ENCODE results near the gene KRT13. TPM values are rescaled to one million over a fixed set of nuclear protein-coding genes. Genes with fewer than 3 reads are reported as not detected.

KRT13 gene
- total RNA-seq, 1 donor from 2014 or later, result 5.5 TPM

- DNase-seq, result no peak
- TF ChIP-seq CTCF (IDR thresholded peaks at IDR 0.05), result no peak
- intact Hi-C loops (cut with DNase I), result no loop called here
- no peak for ATAC-seq
- H3K4me1 ChIP-seq, result no peaks in the 10 kb centered on the region
- no peak overlapping the region for H3K27ac ChIP-seq
- H3K36me3 ChIP-seq, result no peaks in the 10 kb centered on the region
- H3K9me3 ChIP-seq, result no peaks in the 10 kb centered on the region
- H3K4me3 ChIP-seq, result no peak overlapping the region
- H3K27me3 ChIP-seq, result no peaks in the 10 kb centered on the region
These were observed 52.3 kb downstream of the KRT13 start for GRCh38 chr17:41453066-41453465.

- Histone ChIP-seq H3K27me3 (no peaks in the 10 kb centered on the region), H3K4me3 (no peak overlapping the region), H3K27ac (no peak overlapping the region), H3K4me1 (no peaks in the 10 kb centered on the region), H3K9me3 (no peaks in the 10 kb centered on the region), H3K36me3 (no peaks in the 10 kb centered on the region)
- DNase-seq, result no peak
- no peak for TF ChIP-seq CTCF (IDR thresholded peaks at IDR 0.05)
- no peak for ATAC-seq
- intact Hi-C loops (cut with DNase I), result no loop called here
These were observed 53.1 kb downstream of the KRT13 start for GRCh38 chr17:41452281-41452680.

- ATAC-seq (no peak), DNase-seq (no peak)
- Histone ChIP-seq H3K9me3 (no peaks in the 10 kb centered on the region), H3K27me3 (no peaks in the 10 kb centered on the region), H3K27ac (no peak overlapping the region), H3K36me3 (no peaks in the 10 kb centered on the region), H3K4me3 (no peak overlapping the region), H3K4me1 (no peaks in the 10 kb centered on the region)
- no peak for TF ChIP-seq CTCF (IDR thresholded peaks at IDR 0.05)
- intact Hi-C loops (cut with DNase I), result no loop called here
These were observed 54.2 kb downstream of the KRT13 start for GRCh38 chr17:41451154-41451728.

Small RNA genes within 50 kb of the gene (microRNA-seq; reads per million reads assigned to microRNA genes)
- not detected for gene MIR6510 (ENCODE audit: borderline microRNAs expressed)

Other genes with a start within 250 kb of the KRT13 start
- gene KRTAP9-6, start 240.2 kb downstream of the KRT13 start, total RNA-seq, result not detected
- not detected for gene KRTAP9-7, start 229.9 kb downstream of the KRT13 start, total RNA-seq
- gene KRTAP29-1, start 202.8 kb downstream of the KRT13 start, total RNA-seq, result not detected
- gene KRTAP16-1, start 196.3 kb downstream of the KRT13 start, total RNA-seq, result not detected
- not detected for gene KRTAP17-1, start 189.9 kb downstream of the KRT13 start, total RNA-seq
- gene KRT33A, start 154.8 kb downstream of the KRT13 start, total RNA-seq, result not detected
- not detected for gene KRT33B, start 135.8 kb downstream of the KRT13 start, total RNA-seq
- gene KRT34, start 123.3 kb downstream of the KRT13 start, total RNA-seq, result not detected
- not detected for gene KRT31, start 108.0 kb downstream of the KRT13 start, total RNA-seq
- not detected for gene KRT37, start 81.0 kb downstream of the KRT13 start, total RNA-seq
- not detected for gene KRT38, start 64.6 kb downstream of the KRT13 start, total RNA-seq
- gene KRT32, start 38.2 kb downstream of the KRT13 start, total RNA-seq, result not detected
- not detected for gene KRT35, start 24.5 kb downstream of the KRT13 start, total RNA-seq
- gene KRT36, start 15.7 kb downstream of the KRT13 start, total RNA-seq, result not detected
- gene KRT15, start 13.3 kb upstream of the KRT13 start, total RNA-seq, result 24.3 TPM
- 321 TPM for gene KRT19, start 22.7 kb upstream of the KRT13 start, total RNA-seq
- not detected for gene KRT9, start 66.4 kb upstream of the KRT13 start, total RNA-seq
- not detected for gene KRT14, start 81.3 kb upstream of the KRT13 start, total RNA-seq
- gene KRT16, start 107.2 kb upstream of the KRT13 start, total RNA-seq, result not detected
- 5.9 TPM for gene KRT17, start 119.0 kb upstream of the KRT13 start, total RNA-seq
- gene EIF1, start 183.3 kb upstream of the KRT13 start, total RNA-seq, result 974 TPM
- not detected for gene GAST, start 206.7 kb upstream of the KRT13 start, total RNA-seq
- gene HAP1, start 229.0 kb upstream of the KRT13 start, total RNA-seq, result 0.58 TPM

Measured in upper lobe of right lung (tissue), 1 donor.